NCI-H187 (cell line): ENCODE data around the gene SSX4.
"Not testable (repeated sequence)": the region's sequence is repeated elsewhere in the genome, so short reads cannot be mapped to it uniquely, and the experiment has no call there.

Experiments
- DNase-seq, 2 experiments: peaks; one replicate each; lab custom pipeline; 2025; lab: John Stamatoyannopoulos, UW

SSX4 gene

DNA sequence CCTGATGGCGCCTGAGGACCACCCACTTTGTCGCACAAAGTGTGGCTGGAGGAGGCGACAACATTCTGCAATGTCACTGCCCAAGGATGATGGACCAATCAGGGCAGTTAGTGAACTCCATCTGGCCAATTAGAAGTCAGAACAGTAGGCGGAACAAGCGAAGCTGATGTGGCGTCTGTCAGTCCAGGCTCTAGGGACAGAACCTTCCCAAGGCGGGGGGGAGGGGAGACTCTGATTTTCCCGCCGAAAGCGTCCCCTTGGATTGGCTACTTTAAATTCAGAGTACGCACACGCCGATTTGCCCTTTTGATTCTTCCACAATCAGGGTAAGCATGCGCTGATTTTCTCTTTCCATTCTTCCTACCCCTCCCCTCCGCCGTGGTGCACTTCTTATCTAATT, at the start of gene SSX4:
SSX4 (plus strand) TSS at position 301 of the 400 bp plus-strand sequence. CDS start 515 bp downstream, outside the sequence.
- DNase-seq: not testable (repeated sequence)

DNA sequence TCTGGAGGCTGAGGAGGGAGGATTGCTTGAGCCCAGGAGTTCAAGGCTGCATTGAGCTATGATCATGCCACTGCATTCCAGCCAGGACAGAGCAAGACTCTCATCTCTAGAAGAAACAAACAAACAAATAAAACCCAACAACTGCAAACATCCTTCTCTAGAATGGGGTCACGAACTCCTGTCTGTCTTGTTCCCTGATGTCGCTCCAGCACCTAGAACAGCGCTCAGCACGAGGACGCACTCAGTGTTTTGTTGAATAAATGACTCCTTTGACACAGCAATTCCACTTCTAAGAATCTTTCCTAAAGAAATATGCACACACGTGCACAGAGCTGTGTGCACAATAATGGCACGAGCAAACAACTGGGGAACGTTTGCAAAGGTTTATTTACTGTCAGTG, 37.3 kb upstream of the SSX4 start:
- not testable (repeated sequence) for DNase-seq

GRCh38 chrX:48356315-48357094, 26.8 kb upstream of the SSX4 start, which contains the start of gene SSX3:
SSX3 (minus strand) TSS chrX:48356703; CDS start chrX:48355249, 1,454 bp downstream.
- DNase-seq: not testable (repeated sequence)

DNA sequence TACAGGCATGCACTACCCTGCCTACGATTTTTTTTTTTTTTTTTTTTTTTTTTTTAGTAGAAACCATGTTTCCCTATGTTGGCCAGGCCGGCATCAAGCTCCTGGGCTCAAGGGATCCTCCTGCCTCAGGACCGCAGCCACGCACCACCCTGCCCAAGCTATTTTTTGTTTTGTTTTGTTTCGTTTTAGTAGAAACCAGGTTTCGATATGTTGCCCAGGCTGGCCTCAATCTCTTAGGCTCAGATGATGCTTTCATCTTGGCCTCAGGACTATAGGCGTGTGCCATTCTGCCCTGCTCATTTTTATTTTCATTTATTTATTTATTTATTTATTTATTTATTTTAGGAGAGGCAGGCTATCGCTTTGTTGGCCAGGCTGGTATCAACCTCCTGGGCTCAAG, 25.7 kb upstream of the SSX4 start:
- no peak for DNase-seq

DNA sequence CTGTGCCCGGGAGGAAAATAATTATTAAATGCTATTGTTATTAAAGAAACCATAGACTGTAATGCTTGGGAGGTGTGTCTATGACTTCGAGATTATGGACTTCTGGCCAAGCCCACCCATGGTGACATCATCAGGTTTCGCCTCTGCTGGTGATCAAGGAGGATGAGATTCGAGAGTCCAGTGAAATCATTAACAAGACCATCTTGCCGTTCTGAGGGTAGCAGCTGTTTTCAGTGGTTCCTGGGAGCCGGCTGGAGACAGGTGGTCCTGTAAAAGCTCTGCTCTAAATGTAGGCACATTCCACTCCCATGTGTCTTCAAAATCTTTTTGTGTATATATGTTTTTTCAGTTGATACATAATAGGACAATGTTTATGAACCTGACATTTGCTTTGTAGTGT, 24.1 kb upstream of the SSX4 start:
- not testable (repeated sequence) for DNase-seq

DNA sequence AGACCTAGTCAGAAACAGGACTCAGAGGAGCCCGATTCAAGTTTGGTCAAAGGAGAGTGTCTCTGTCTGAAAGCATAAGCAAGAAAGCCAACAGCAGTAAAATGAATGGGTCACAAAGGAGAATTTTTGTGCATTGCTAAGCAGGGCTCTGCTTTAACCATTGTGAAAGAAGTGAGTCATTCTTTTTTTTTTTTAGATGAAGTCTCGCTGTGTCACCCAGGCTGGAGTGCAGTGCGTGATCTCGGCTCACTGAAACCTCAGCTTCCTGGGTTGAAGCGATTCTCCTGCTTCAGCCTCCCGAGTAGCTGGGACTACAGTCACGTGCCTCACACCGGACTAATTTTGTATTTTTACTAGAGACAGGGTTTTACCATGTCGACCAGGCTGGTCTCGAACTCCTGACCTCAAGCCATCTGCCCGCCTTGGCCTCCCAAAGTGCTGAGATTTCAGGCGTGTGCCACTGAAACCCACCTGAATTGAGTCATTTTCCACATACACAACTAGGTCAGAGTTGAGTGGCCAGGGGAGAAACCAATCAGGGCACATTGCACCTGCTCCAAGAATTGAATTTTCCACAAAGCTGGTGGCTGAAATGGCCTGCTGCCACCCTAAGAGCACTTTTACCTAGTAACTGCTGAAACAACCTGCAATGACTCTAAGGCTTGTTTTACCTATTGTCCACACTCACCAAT, 15.5 kb upstream of the SSX4 start:
- DNase-seq: not testable (repeated sequence)

GRCh38 chrX:48370408-48370807, 12.9 kb upstream of the SSX4 start:
- DNase-seq: not testable (repeated sequence)

- not testable (repeated sequence) for DNase-seq
Observed at GRCh38 chrX:48396931-48397330, 13.6 kb downstream of the SSX4 start.

GRCh38 chrX:48397825-48398224, 14.5 kb downstream of the SSX4 start:
- DNase-seq: not testable (repeated sequence)

- DNase-seq: not testable (repeated sequence)
Observed at GRCh38 chrX:48411860-48412259, 28.5 kb downstream of the SSX4 start, which contains the start of gene SSX4B. SSX4B (minus strand) TSS chrX:48411960; CDS start chrX:48411372, 588 bp downstream.

GRCh38 chrX:48427027-48427716, 43.8 kb downstream of the SSX4 start:
- DNase-seq: not testable (repeated sequence)

DNA sequence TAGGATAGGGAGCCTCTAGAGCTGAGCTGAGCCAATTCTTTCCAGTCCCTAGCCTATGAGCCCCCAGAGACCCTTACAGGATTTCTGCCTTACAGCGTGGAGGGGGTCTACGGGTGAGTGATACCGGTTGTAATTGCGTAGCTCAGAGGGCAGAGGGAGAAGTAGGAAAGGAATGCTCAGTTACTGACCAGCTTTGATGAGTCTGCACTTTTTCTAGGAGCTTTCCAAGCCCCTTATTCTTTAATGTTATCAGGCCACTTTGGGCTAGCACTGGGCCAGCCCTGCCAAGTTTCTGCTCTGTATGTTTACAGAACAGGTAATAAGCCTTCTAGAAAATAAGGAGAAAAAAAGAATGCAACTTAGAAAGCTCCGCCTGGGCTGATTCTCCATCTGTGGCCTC, 46.3 kb downstream of the SSX4 start:
- not testable (repeated sequence) for DNase-seq

DNA sequence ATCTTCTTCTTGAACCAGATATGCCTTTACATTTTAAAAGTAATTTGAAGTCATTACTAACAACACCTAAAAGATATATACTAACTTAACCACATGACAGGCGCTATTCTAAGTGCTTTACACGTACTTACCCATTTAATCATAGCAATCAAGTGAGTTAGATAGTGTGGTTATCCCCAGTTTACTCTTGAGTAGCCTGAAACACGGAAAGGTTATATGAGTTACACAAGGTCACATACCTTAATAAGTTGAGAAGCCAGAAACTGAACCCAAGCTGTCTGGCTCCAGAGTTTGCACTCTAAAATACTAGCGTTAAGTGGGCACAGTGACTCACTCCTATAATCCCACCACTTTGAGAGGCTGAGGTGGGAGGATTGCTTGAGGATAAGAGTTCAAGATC, 46.8 kb downstream of the SSX4 start:
- DNase-seq: not testable (repeated sequence)

DNA sequence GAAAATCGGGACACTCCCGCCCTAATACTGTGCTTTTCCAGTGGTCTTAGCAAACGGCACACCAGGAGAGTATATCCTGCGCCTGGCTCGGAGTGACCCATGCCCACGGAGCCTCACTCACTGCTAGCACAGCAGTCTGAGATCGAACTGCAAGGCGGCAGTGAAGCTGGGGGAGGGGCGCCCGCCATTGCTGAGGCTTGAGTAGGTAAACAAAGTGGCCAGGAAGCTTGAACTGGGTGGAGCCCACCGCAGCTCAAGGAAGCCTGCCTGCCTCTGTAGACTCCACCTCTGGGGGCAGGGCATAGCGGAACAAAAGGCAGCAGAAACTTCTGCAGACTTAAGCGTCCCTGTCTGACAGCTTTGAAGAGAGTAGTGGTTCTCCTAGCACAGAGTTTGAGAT, 50.4 kb downstream of the SSX4 start:
- not testable (repeated sequence) for DNase-seq
